Globus pallidus (tissue), 1 donor: ENCODE measurements around the gene PDLIM1.
"Not testable (repeated sequence)": the region's sequence is repeated elsewhere in the genome, so short reads cannot be mapped to it uniquely, and the experiment has no call there.

Source experiments
- DNase-seq: peaks from one replicate; pipeline ENCODE4 v3.0.0-alpha.2; 2015; ENCODE audit warnings: low spot score

Gene PDLIM1

DNA sequence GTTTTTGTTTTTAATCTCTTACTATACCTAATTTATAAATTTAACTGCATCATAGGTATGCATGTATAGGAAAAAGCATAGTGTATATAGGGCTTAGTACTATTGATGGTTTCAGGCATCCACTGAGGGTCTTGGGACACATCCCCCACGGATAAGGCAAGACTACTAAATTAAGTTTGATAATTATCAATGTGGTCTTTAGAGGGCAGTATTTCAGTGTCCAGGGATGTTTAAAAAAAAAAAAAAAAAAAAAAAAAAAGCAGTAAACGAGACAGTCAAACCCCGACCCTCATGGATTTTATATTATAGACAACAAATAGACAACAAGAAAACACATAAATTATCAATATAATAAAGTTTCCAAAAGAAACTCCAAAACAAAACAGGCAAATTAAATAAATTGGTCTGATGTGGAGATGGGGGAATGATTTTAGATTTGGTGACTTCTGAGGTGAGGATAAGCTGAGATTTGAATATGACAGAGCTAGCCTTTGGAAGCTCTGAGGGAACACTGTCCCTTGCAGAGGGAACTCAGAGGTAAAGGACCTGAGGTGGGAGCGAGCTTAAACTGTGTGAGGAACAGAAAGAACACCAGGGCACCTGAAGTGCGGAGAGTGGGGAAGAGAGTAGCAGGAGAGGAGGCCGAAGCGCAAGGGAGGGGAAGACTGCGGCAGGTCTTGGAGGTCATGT, 82.0 kb downstream of the PDLIM1 start:
- no peak for DNase-seq

DNA sequence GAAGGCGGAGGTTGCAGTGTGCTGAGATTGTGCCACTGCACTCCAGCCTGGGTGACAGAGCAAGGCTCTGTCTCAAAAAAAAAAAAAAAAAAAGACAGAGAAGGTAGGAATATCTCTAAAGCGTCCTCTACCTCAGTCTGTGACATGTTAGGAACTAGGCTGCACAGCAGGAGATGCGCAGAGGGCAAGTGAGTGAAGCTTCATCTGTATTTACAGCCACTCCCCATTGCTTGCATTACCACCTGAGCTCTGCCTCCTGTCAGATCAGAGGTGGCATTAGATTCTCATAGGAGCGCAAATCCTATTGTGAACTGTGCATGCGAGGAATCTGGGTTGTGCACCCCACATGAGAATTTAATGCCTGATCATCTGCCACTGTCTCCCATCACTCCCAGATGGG, 87.9 kb downstream of the PDLIM1 start:
- DNase-seq = not testable (repeated sequence)

DNA sequence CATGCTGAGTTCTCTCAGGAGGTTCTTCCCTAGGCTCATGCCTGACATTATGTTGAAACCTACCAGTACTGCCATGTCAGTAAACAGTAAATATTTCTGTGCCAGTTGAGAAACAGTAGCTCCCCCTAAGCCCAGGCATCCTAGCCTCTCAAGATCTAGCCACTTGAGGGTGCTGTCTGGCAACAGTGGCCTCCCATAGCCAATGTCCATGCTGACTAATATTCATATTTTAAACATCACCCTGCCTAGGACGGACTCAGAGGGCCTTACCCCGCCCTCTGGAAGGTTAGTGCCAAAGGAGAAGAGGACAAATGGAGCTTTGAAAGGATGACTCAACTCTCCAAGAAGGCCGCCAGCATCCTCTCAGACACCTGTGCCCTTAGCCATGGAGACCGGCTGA, 89.1 kb downstream of the PDLIM1 start:
- DNase-seq = no peak

DNA sequence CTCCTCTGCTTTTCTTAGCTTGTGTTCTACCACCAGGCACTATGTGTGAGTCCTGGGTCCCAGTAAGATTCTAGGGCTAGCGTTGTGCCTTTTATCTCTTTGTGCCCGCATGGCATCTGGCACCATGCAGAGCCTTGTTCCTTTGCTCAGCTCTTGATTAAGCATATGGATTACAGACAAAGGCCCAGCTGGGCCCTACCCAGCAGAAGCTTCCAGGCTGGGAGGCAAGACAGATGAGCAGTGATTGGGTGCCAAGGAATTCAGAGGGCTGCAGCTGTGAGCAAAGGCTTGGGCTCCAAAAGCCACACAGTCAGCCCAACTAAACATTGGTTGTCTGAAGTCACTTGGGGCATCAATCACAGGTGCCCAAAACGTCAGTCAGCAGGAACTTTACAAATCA, 94.8 kb downstream of the PDLIM1 start:
- DNase-seq = peak; percentile 61

DNA sequence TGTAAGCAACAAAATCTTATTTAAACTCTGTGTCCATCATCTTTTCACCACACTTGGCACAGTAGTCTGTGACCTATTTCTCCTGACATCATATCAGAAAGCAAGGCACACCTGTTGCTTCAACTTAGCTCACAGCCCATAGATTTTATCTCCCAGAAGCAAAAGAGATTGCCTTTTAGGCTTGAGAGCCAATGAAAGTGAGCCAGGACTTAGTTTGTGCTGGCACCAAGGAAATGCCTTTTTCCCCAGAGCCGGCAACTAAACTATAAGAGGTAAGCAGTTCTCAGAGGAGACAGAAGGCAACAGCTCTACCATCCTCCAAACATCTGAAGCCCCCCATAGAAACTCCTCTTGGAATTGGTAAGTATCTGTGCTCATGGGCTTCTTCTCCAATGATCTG, 96.9 kb downstream of the PDLIM1 start, which contains the start of gene ACSM6:
Gene ACSM6, plus strand, starts transcription at position 295 of the 400 bp plus-strand sequence. CDS start 248 bp downstream, outside the sequence.
- no peak for DNase-seq

DNA sequence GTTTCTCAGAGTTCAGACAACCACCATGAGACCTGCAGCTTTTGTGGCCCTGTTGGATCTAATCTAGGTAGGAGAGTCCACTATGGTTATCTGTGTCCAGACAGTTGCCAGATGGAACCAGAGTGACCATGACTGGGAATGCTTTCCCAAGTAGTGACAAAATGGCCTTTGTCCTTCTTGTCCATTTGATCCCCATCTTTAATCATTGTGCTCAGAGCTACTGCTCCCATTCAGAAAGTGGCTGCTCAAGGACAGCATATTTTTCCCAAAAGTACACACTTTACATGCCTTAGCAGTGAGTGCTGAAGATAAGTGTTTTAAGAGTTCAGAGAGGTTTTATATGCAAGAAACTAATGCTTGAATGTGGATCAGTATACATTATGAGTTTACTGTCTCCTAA, 102.2 kb downstream of the PDLIM1 start:
- DNase-seq = no peak

DNA sequence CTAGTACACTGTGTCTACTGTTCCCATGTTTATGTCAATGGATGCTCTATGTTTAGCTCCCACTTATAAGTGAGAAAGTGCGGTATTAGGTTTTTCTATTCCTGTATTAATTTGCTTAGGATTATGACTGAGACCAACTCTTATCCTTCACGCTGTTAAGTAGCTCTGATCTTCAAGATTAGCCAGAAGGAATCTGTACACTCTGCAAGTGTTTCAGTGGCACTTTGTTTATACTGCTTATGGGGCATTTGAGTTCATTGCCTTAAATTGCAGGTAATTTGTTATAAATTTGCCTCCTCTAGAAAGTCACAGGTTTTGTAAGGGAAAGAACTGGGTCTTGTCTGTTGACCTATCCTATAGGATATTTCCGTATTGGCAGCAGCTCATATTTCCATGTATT, 103.2 kb downstream of the PDLIM1 start:
- DNase-seq = no peak
